ENCODE data around the gene SLC1A7.

Gene SLC1A7

GRCh38 chr1:53134042-53134485 lies 8.4 kb downstream of the SLC1A7 start:
- DNase-seq (ENCODE audit: low read depth in 1 of 2, low spot score in 1 of 2): no peak

- DNase-seq (ENCODE audit: low read depth in 1 of 2, low spot score in 1 of 2): no peak
Measured at GRCh38 chr1:53133261-53134041, 9.0 kb downstream of the SLC1A7 start.

DNA sequence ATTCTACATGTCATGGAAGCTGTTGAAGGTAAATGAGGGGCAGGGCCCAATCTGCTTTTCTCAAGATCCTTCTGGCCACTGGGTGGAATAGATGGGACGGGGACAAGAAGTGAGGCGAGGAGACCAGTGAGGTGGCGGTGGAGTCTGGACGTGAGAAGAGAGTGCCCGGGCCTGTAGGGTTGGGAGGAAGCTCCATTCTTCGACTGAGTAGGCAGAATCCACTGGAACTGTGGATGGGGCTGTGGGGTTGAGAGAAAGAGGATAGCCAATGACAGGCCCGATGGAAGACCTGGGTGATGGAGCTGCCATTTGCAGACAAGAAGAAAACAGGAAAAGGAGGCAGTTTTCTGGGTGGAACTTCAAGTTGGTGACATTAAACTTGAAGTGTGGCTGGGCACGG lies 10.3 kb downstream of the SLC1A7 start:
- DNase-seq (ENCODE audit: low read depth in 1 of 2, low spot score in 1 of 2): no peak

DNA sequence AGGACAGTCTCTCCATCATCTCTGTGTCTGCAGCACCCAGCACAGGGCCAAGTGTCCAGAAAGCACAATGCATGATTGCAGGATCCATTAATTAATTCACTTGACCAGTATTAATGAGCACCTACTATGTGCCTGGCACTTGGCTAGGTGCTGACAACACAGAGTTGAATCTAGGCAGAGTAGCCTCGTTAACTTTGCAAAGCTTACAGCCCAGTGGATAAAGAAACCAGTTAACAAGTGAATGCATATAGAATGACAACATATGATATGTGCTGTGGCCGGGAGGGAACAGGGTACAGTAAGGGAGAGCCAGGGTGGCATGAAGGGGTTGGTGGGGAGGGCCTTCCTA lies 10.9 kb downstream of the SLC1A7 start:
- no peak for DNase-seq (ENCODE audit: low read depth in 1 of 2, low spot score in 1 of 2)

- DNase-seq (ENCODE audit: low read depth in 1 of 2, low spot score in 1 of 2): no peak
Measured at GRCh38 chr1:53130878-53131589, 11.4 kb downstream of the SLC1A7 start.

- DNase-seq (ENCODE audit: low read depth in 1 of 2, low spot score in 1 of 2): no peak
Measured at GRCh38 chr1:53130598-53130877, 11.9 kb downstream of the SLC1A7 start.

DNA sequence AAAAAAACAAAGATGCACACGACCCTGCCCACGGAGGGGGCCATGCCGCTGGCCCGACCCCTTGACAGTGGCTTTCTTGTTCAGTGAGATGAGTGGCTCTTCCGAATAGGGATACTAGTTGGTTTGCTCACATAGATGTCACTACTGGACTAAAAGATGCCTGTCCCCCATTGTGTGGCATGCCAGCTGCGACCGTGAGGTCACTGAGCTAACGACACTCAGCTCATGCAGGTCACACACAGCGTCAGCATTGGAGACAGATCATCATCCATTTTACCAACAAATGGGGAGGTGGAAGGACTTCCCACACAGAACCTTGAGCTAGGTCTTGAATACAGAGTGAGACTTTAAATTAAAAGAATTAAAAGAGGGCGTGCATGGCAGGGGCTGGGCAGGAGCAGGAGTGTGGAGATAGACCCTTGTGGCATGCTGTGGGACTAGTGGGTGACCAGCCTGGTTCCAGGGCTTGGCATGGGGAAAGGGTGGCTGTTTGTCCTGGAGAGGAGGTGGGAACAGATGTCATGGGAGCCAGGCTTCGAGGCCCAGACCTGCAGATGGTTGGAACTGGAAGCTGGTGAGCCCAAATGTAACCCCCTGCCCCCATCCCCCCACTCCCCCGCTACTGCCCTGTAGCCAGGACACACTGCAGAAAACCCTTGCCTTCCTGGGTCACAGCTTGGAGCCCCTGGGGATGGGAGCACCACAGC lies 12.4 kb downstream of the SLC1A7 start:
- DNase-seq (ENCODE audit: low read depth in 1 of 2, low spot score in 1 of 2): no peak

GRCh38 chr1:53128401-53128800 lies 14.0 kb downstream of the SLC1A7 start:
- no peak for DNase-seq (ENCODE audit: low read depth in 1 of 2, low spot score in 1 of 2)

DNA sequence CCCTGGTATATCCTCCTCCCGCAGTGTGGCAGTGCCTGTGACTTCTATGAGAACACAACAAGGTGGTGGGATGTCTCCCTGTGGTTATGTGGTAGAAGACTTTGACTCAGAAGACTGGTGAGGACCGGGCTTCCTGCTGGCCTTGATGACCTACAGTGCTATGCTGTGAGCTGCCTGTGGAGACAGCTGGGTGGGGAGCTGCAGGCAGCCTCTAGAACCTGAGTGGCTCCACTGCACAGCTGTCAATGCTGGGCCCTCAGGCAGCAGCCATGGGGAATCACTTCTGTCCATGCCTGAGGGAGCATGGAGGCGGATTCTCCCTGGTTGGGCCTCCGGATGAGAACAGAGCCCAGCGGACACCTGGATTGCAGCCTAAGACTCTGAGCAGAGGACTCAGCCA lies 14.9 kb downstream of the SLC1A7 start:
- no peak for DNase-seq (ENCODE audit: low read depth in 1 of 2, low spot score in 1 of 2)

DNA sequence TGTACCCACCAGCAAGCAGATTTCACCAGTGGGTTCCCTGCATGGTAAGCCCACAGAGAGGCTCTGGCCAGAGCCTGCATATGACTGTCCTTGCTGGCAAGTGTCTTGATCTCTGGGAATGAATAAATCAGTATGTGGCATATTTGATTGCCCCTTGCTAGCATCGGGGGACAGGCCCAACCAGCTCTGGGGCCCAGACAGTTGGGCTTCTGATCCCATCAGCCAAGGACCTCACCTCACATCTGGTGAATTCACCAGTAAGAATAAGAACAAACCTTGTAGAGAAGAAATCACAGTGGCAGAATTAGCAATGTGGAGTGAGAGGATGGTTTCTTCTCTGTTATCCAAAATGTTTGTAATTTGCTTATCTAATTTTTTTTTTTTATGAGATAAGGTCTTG lies 15.9 kb downstream of the SLC1A7 start:
- no peak for DNase-seq (ENCODE audit: low read depth in 1 of 2, low spot score in 1 of 2)

- no peak for DNase-seq (ENCODE audit: low read depth in 1 of 2, low spot score in 1 of 2)
Measured at GRCh38 chr1:53125623-53126360, 16.6 kb downstream of the SLC1A7 start.

DNA sequence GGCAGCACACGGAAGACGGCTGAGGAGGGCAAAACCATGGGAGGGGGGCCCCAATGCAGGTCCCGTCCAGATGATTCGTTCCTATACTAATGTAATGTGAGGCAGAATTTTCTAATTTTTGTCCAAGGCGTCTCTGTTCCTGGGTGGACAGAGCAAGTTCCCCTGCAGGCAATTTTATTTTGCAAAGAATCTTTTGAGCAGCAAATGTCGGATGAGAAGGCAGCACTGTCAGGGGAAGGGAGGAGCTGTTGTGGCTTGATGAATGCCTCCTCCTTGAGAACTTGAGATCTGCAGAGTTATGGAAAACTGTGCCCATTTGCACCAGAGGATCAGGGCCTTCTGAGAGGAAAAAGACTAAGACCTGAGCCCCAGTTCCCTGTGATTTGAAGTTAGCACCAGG lies 17.3 kb downstream of the SLC1A7 start:
- no peak for DNase-seq (ENCODE audit: low read depth in 1 of 2, low spot score in 1 of 2)

DNA sequence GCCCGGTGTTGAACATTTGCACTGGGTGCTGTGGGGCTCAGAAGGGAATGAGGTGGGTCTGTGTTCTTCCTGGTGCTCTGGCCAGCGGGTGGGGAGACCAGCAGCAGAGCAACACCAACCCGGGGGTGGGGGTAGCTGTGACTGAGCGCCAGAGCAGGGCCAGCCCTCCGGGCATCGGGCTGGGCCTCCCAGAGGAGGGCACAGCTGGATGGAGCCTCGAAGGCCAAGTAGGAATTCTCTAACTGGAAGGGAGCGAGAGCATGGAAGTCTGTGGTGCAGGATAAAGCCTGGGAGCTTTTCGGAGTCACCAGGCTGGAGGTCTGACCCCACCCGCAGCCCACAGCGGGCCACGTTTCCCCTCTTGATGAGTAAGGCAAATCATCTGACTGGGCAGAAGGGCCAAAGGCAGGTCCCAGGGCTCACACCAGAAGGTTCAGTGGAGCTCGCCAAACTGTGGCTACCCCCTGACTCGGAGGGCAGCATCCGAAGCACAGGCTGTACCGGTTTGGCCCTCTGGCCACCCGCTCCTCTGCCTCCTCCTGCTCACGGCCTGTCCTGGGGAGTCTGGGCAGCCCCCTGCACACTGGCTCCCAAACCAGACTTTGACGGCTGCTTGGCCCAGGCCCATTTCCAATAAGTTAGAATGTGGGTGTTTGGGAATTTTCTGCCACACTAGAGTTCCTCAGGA lies 18.8 kb downstream of the SLC1A7 start:
- no peak for DNase-seq (ENCODE audit: low read depth in 1 of 2, low spot score in 1 of 2)

- DNase-seq (ENCODE audit: low read depth in 1 of 2, low spot score in 1 of 2): no peak
Measured at GRCh38 chr1:53122961-53123413, 19.5 kb downstream of the SLC1A7 start.

- no peak for DNase-seq (ENCODE audit: low read depth in 1 of 2, low spot score in 1 of 2)
Measured at GRCh38 chr1:53122201-53122885, 20.1 kb downstream of the SLC1A7 start.

- no peak for DNase-seq (ENCODE audit: low read depth in 1 of 2, low spot score in 1 of 2)
Measured at GRCh38 chr1:53121319-53122172, 20.9 kb downstream of the SLC1A7 start.

GRCh38 chr1:53120659-53121058 lies 21.8 kb downstream of the SLC1A7 start:
- no peak for DNase-seq (ENCODE audit: low read depth in 1 of 2, low spot score in 1 of 2)

DNA sequence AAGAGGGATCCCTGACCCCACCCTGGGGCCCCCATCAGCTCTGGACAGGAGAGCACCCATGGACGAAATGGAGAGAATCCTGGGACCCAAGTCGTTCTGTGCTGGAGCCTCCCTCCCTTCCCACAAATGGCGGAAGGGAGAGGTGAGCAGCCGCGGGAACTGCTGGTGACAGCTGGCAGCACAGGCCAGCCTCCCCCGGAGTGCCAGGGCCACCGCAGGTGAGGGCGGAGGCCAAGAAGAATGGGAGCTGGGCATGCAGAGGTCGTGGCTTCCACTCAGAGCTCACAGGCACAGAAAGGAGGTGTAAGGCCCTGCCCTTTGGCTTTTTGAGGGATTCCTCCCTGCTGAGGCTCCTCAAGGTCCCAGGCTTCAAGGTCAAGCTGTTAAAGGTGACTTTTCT lies 24.6 kb downstream of the SLC1A7 start:
- DNase-seq (ENCODE audit: low read depth in 1 of 2, low spot score in 1 of 2): no peak

GRCh38 chr1:53116933-53117600 lies 25.4 kb downstream of the SLC1A7 start:
- DNase-seq (ENCODE audit: low read depth in 1 of 2, low spot score in 1 of 2): no peak
